Dermis blood vessel endothelial cell (primary cell): Measurements from ENCODE around the gene LGR6. TPM values are rescaled to one million over a fixed set of nuclear protein-coding genes. Genes with fewer than 3 reads are reported as not detected.
"Not testable (repeated sequence)": the region's sequence is repeated elsewhere in the genome, so short reads cannot be mapped to it uniquely, and the experiment has no call there.

ENCODE experiments used
- DNase-seq: peaks from one replicate; pipeline ENCODE4 v3.0.0; 2010
- total RNA-seq: library from RNA; depleted of rRNA; stranded (reverse); fragments of >200 nt; gene quantifications from 2 replicates; pipeline ENCODE4 v1.2.3, GENCODE V29; 2014

LGR6 gene
- total RNA-seq, 1 donor from 2014 or later, result not detected

DNA sequence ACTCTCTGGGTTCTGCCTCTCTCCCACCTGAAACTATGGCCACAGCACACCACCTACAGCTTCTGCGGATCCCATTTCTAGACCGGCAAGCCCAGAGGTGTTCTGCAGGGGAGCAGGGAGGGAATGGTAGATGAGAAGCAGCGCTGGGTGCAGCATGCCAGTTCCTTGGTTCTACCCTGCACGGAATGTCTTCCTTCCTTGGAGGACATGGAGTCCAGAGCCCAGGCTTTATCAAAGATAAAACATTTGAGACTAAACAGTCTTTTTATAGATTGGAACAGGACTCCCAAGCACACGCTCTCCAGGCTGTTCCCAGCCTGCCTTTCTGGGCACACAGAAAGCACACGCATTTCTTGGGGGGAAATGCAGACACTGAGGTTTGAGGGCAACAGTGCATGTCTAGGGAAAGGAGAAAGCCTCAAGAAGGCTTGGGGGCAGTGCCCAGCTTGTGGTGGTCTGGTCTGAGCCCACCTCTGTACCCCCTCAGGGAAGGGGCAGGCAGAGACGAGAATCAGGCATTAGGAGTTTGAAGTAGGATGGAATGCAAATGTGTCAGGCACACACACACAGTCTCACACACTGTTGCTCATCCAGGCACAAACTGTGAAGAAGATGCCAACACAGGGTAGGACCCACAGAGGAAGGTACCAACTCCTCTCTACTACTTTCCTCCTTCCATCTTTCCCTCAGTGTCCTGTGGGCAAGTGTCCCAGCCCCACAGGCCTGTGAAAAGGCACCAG lies 29.7 kb downstream of the LGR6 start:
- DNase-seq, result no peak

- no peak for DNase-seq
Measured at GRCh38 chr1:202224453-202224852, 30.9 kb downstream of the LGR6 start.

GRCh38 chr1:202225131-202225530 lies 31.5 kb downstream of the LGR6 start:
- DNase-seq, result no peak

DNA sequence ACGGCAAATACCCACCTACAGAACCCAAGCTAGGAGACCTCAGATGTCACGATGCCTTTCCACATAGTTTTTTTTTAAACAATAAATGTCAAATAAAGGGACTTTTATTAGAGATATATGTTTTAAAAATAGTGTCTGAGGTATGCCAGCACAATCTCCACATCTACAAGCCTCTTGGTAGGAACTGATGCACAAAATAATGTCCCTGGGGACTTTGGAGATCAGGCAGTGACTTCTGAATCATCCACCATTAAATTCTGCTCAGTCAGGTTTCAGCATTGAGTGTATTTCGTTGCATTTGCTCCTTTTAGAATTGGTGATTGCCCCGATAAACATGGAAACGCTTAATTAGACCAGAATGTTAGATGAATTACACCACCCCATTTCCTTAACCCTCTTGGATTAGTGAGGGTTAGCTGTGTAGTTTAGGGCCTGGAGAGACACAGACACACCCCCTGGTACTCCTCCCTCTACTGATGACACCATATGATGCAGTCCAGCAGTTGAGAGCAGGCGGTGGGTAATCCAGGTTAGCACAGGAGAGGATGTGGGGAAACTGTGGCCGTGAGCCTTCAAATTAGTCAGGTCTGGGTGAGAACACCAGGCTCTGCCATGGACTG lies 33.6 kb downstream of the LGR6 start:
- no peak for DNase-seq

- DNase-seq, result no peak
Measured at GRCh38 chr1:202227997-202228401, 34.4 kb downstream of the LGR6 start.

DNA sequence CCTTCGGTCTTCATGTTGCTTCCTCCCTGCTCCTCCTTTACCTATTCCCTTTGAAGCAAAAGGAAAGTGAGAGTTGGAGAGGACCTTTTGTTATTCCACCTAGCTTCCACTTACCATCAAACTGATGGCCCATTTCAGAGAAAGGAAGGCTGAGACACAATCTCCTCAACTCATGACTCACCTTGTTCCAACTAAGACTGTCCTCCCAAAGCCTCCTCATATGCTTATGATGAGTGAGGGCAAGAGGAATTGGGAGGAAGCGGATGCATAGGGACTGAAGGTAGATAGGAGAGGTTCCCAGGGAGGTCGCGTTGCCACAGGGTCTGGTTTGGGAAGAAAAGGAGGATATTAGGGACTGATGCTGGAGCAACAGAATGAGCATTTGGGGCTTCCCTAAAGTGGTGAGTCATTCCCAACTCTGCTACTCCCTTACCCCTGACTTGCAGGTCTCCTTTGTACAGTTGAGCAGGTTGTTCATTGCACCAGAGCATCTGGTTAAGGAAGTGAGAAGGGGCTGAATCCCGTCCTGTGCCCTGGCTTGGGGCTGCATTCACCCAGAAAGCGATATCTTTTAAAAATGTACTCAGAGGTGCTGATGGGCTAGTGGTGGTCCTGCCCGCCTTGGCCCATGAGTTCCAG lies 35.0 kb downstream of the LGR6 start:
- no peak for DNase-seq

DNA sequence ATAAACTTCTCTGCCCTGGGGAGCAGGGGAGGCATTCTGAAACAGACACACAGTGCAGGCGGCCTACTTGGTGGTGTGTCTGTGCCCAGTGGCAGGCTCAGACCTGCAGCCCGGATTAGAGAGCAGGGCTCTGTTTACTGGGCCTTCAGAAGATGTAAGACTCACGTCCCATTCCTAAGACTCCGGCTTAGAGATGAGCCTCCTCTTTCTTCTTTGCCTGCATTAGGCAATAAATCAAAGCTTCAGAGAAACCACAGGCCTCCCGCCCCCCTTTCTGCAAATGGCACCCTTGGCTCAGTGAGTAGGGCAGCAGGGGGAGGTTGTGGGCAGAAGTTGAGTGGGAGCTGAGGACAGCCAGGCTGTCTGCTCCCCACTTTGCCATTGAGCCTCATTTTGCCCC lies 35.8 kb downstream of the LGR6 start:
- no peak for DNase-seq

GRCh38 chr1:202230061-202230938 lies 36.7 kb downstream of the LGR6 start:
- DNase-seq, result no peak

DNA sequence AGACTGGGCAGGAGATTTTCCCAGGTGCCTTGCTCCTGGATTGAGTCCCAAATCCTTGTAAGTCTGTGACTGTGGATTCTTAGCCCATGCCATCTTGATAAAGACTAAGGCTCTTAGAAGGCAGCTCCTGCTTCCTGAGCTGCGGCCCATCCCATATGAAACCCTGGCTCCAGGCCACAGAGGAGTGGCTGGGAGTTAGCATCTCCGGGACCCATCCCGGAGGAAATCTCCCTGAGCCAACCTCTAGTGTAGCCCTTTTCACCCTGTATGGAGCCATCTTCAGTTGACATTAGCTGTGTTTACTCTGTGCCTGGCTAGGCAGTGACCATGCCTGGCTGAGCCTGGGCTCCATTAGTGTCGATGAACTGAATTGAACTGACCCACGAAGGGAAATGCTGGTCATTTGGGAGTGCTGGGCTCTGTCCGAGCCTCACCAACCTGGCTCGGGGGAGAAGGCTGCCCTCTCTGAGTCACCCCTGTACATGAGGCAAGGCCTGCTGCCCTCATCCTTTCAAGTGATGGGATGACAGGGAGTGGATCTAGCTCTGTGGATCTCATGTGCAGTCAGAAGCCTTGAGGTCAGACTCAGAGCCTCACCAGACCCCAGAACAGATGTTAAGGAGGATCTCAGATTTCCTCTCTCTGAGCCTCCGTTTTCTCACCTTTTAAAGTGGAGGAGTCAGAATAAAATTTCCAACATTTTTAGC lies 37.5 kb downstream of the LGR6 start:
- no peak for DNase-seq

GRCh38 chr1:202233171-202233570 lies 39.6 kb downstream of the LGR6 start:
- DNase-seq, result no peak

DNA sequence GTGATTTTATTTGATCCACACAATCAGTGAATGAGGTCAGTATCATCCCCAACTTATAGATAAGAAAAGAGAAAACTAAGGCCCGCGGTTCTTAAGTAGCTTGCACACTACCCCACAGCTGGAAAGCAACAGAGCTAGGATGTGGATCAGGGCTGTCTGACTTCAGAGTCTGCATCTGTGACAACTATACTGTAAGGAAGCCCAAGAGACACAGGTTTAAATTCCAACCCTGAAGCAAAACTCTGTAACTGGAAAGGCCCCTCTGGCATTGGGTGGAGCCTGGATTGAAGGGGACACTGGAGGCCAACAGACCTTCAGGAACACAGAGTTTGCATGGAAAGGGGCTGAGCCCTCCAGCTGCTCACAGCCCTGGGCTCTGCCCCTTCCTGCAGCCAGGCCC lies 40.2 kb downstream of the LGR6 start:
- no peak for DNase-seq

- DNase-seq, result no peak
Measured at GRCh38 chr1:202234331-202235002, 40.9 kb downstream of the LGR6 start.

DNA sequence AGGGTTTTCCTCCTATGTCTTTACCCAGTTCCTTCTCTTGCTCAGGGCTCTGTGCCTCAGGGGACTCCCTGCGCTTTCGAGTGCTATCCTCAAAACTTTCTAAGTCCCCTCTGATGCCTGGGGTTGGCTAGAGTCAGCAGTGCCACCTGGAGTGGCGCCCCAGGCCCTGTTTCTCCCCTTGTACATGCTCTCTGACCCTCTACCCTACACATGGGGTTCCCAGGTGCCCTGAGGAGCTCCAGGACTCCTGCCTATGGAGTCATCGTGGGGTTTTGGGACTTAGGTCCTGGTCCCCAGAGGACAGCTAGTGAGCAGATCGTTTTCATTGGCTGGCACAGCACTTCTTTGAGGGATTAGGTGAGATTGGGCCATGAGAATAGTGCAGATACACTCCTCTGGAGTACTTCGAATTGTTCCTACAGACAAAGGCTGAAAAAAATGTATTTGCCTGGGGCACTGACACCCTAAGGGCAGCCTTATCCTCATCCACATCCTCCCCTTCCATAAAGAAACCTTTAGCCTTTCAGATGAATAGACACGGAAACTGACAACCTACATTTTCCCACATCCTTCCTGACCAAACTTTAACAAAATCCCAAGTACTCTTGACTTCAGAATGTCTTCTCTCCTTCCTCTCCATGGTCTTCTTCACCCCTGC lies 41.5 kb downstream of the LGR6 start:
- DNase-seq, result peak; percentile 6

GRCh38 chr1:202235856-202236837 lies 42.5 kb downstream of the LGR6 start:
- DNase-seq, result peak; percentile 81

DNA sequence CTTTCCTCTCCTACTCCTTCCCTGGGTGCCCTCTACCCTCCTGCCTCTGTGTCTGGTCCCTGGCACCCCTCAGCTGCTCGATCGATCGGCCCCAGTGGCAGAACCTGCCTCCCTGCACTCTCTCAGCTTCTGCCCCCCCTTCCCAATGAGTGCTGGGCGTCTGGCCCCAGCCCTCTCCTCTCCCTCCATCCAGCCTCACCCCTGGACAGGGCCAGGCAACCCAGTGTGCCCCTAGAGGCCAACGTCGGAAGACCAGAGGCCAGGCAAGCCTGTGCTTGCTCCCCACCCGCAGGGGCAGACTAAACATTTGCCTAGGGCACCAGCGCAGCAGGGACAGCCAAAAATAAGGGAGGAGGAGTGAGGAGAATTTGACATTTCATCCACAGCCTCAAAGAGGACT lies 43.5 kb downstream of the LGR6 start:
- peak; percentile 48 for DNase-seq

- DNase-seq, result no peak
Measured at GRCh38 chr1:202238914-202239313, 45.3 kb downstream of the LGR6 start.

GRCh38 chr1:202240226-202240625 lies 46.6 kb downstream of the LGR6 start:
- DNase-seq, result not testable (repeated sequence)

GRCh38 chr1:202240956-202241355 lies 47.4 kb downstream of the LGR6 start:
- DNase-seq, result no peak

- DNase-seq, result no peak
Measured at GRCh38 chr1:202241376-202242079, 47.9 kb downstream of the LGR6 start.
